Measurements from ENCODE around the gene CADM1. TPM values are rescaled to one million over a fixed set of nuclear protein-coding genes. Genes with fewer than 3 reads are reported as not detected.

The CADM1 gene
- total RNA-seq, result 10 to 100 TPM in 1 of 4 donors, 1 to 10 TPM in 3; 2.9 to 25.7 (median 9.6) TPM

GRCh38 chr11:115504276-115505158, at the start of gene CADM1:
CADM1 (minus strand) TSS chr11:115504415.
- no peak for TF ChIP-seq CTCF (IDR thresholded peaks at IDR 0.05; ENCODE audit: low read depth)

- TF ChIP-seq CTCF (IDR thresholded peaks at IDR 0.05; ENCODE audit: low read depth), result no peak
Measured at GRCh38 chr11:115552773-115553438, 48.7 kb upstream of the CADM1 start.

- no peak for TF ChIP-seq CTCF (IDR thresholded peaks at IDR 0.05; ENCODE audit: low read depth)
Measured at GRCh38 chr11:115552151-115552772, 48.0 kb upstream of the CADM1 start.

GRCh38 chr11:115550291-115551059, 46.3 kb upstream of the CADM1 start:
- TF ChIP-seq CTCF (IDR thresholded peaks at IDR 0.05; ENCODE audit: low read depth), result no peak

GRCh38 chr11:115548878-115549528, 44.8 kb upstream of the CADM1 start:
- TF ChIP-seq CTCF (IDR thresholded peaks at IDR 0.05; ENCODE audit: low read depth), result no peak

- TF ChIP-seq CTCF (IDR thresholded peaks at IDR 0.05; ENCODE audit: low read depth), result no peak
Measured at GRCh38 chr11:115545581-115546210, 41.5 kb upstream of the CADM1 start.
